HepG2 (cell line): Measurements from ENCODE around the gene GGT7. TPM values are rescaled to one million over a fixed set of nuclear protein-coding genes. Genes with fewer than 3 reads are reported as not detected.

Experiments used
- CBX2 ChIP-seq, 2 experiments: fragments of 200-600 bp in 1 of 2; sonication (generic); formaldehyde crosslinking in 1 of 2; IDR thresholded peaks; 2 replicates each; pipeline versions ENCODE4 v1.7.0 to v1.8.1; 2018 to 2022; ENCODE audit warnings: low read depth in 2 of 2, low read length in 1 of 2, mild to moderate bottlenecking in 1 of 2, missing genetic modification reagents in 1 of 2
- GMEB1 ChIP-seq: sonication (generic); formaldehyde crosslinking; IDR thresholded peaks from 2 replicates; pipeline ENCODE4 v1.5.1; 2020; ENCODE audit warnings: missing genetic modification reagents, mild to moderate bottlenecking, borderline replicate concordance
- HINFP ChIP-seq: sonication (generic); formaldehyde crosslinking; IDR thresholded peaks from 2 replicates; pipeline ENCODE4 v1.4.0; 2020; ENCODE audit warnings: low read depth, mild to moderate bottlenecking, missing genetic modification reagents
- HNRNPH1 ChIP-seq: fragments of 200-400 bp; formaldehyde crosslinking; optimal IDR thresholded peaks from 2 replicates; pipeline ENCODE3; 2017; ENCODE audit warnings: mild to moderate bottlenecking, low read depth, low read length
- HOXA3 ChIP-seq: sonication (generic); formaldehyde crosslinking; IDR thresholded peaks from 2 replicates; pipeline ENCODE4 v1.5.0; 2020; ENCODE audit warnings: missing genetic modification reagents
- KLF12 ChIP-seq: sonication (generic); formaldehyde crosslinking; IDR thresholded peaks from 2 replicates; pipeline ENCODE4 v1.4.0; 2020; ENCODE audit warnings: missing genetic modification reagents, borderline replicate concordance
- PHF5A ChIP-seq: IDR thresholded peaks from one replicate; pipeline ENCODE4 v1.6.1; 2018; ENCODE audit warnings: low read depth, missing genetic modification reagents; ENCODE audit not compliant: unreplicated experiment
- SMARCC2 ChIP-seq: fragments of 450-650 bp; IDR thresholded peaks from 2 replicates; pipeline ENCODE4 v1.6.1; 2017; ENCODE audit warnings: antibody characterized with exemption, mild to moderate bottlenecking
- SP4 ChIP-seq: sonication (generic); formaldehyde crosslinking; IDR thresholded peaks from 2 replicates; pipeline ENCODE4 v1.8.1; 2023; ENCODE audit warnings: mild to moderate bottlenecking, missing genetic modification reagents
- SP5 ChIP-seq: IDR thresholded peaks from 2 replicates; pipeline ENCODE4 v1.6.1; 2016; ENCODE audit warnings: low read depth, borderline replicate concordance
- TBX2 ChIP-seq: sonication (generic); formaldehyde crosslinking; IDR thresholded peaks from 2 replicates; pipeline ENCODE4 v1.5.0; 2020; ENCODE audit warnings: missing genetic modification reagents, mild to moderate bottlenecking, borderline replicate concordance
- TOPORS ChIP-seq: sonication (generic); formaldehyde crosslinking; IDR thresholded peaks from 2 replicates; pipeline ENCODE4 v1.8.0; 2023; ENCODE audit warnings: mild to moderate bottlenecking, missing genetic modification reagents
- ZC3H13 ChIP-seq: sonication (generic); formaldehyde crosslinking; IDR thresholded peaks from 2 replicates; pipeline ENCODE4 v1.8.1; 2023; ENCODE audit warnings: mild to moderate bottlenecking, missing genetic modification reagents, moderate library complexity
- ZFYVE20 ChIP-seq: sonication (generic); formaldehyde crosslinking; IDR thresholded peaks from 2 replicates; pipeline ENCODE4 v1.8.0; 2023; ENCODE audit warnings: low read depth, mild to moderate bottlenecking, moderate library complexity, missing genetic modification reagents, borderline replicate concordance
- ZNF362 ChIP-seq: sonication (generic); formaldehyde crosslinking; IDR thresholded peaks from 2 replicates; pipeline ENCODE4 v1.4.0; 2020; ENCODE audit warnings: missing genetic modification reagents, mild to moderate bottlenecking, borderline replicate concordance
- ZNF747 ChIP-seq: sonication (generic); formaldehyde crosslinking; IDR thresholded peaks from 2 replicates; pipeline ENCODE4 v1.8.1; 2023; ENCODE audit warnings: missing genetic modification reagents, mild to moderate bottlenecking, borderline replicate concordance
- ZNF761 ChIP-seq: sonication (generic); formaldehyde crosslinking; conservative IDR thresholded peaks from 2 replicates; pipeline ENCODE4 v1.4.0; 2020; ENCODE audit warnings: mild to moderate bottlenecking, missing genetic modification reagents
- ZSCAN22 ChIP-seq: sonication (generic); formaldehyde crosslinking; IDR thresholded peaks from 2 replicates; pipeline ENCODE4 v1.4.0; 2020; ENCODE audit warnings: mild to moderate bottlenecking, missing genetic modification reagents
- ZZZ3 ChIP-seq: sonication (generic); formaldehyde crosslinking; IDR thresholded peaks from 2 replicates; pipeline ENCODE4 v1.4.0; 2020; ENCODE audit warnings: missing genetic modification reagents, mild to moderate bottlenecking, borderline replicate concordance
- polyA plus RNA-seq, 8 experiments: library from polyadenylated mRNA; depleted of rRNA in 3 of 8; stranded (reverse) in 7 of 8; unstranded in 1 of 8; fragments of >200 nt; fragmentation: Illumina TruSeq in 4 of 8; extraction: Trizol in 4 of 8; gene quantifications; 2 replicates each; pipeline versions ENCODE4 v1.2.1 to v1.2.3, GENCODE V29; 2011 to 2016; ENCODE audit warnings: low read depth in 4 of 8, missing spikeins in 1 of 8, mixed read lengths in 1 of 8; ENCODE audit not compliant: insufficient read depth in 1 of 8
- total RNA-seq, 5 experiments: library from RNA; depleted of rRNA; stranded (reverse); fragments of >200 nt; fragmentation: Illumina TruSeq; extraction: Trizol; gene quantifications; 2 replicates each; pipeline ENCODE4 v1.2.3, GENCODE V29; 2016; ENCODE audit warnings: low read depth in 1 of 5
- TF ChIP-seq, protein P1 (sequence below): sonication (generic); formaldehyde crosslinking; IDR thresholded peaks from 2 replicates; pipeline ENCODE4 v1.8.1; 2023; ENCODE audit warnings: mild to moderate bottlenecking, inconsistent platforms, moderate library complexity, missing genetic modification reagents, borderline replicate concordance
- TF ChIP-seq, protein P2 (sequence below): sonication (generic); formaldehyde crosslinking; conservative IDR thresholded peaks from 2 replicates; pipeline ENCODE4 v1.8.0; 2022; ENCODE audit warnings: mild to moderate bottlenecking, moderate library complexity, missing genetic modification reagents

GGT7 gene
- total and polyA plus RNA-seq, 2 of the 13 experiments (the other 11 are each of a cell fraction or from before 2014, with no cell fraction given): 6.6 to 23.0 TPM

- TF ChIP-seq GMEB1 (0 out of 2 replicates have a peak, but pooled peaks have one; percentile 19), ZC3H13 (CRISPR knock-in tag) (no peak), PHF5A (no peak), CBX2 (IDR thresholded peaks at IDR 0.05; ENCODE audit: low read depth, low read length) (no peak), CBX2 (CRISPR knock-in tag; IDR thresholded peaks at IDR 0.05; ENCODE audit: low read depth) (no peak), TBX2 (no peak), ZNF747 (no peak), HNRNPH1 (no peak), SMARCC2 (no peak), TOPORS (CRISPR knock-in tag) (no peak), HOXA3 (CRISPR knock-in tag) (no peak), KLF12 (CRISPR knock-in tag) (no peak), ZFYVE20 (CRISPR knock-in tag) (no peak), ZZZ3 (no peak), ZSCAN22 (no peak), HINFP (CRISPR knock-in tag) (0 out of 2 replicates have a peak, but pooled peaks have one; percentile 11), ZNF362 (no peak), SP4 (CRISPR knock-in tag) (peak; percentile 57), SP5 (CRISPR knock-in tag) (no peak), ZNF761 (CRISPR knock-in tag) (no peak)
- TF ChIP-seq, protein P1, sequence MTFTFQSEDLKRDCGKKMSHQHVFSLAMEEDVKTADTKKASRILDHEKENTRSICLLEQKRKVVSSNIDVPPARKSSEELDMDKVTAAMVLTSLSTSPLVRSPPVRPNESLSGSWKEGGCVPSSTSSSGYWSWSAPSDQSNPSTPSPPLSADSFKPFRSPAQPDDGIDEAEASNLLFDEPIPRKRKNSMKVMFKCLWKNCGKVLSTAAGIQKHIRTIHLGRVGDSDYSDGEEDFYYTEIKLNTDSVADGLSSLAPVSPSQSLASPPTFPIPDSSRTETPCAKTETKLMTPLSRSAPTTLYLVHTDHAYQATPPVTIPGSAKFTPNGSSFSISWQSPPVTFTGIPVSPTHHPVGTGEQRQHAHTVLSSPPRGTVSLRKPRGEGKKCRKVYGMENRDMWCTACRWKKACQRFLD: no peak
- TF ChIP-seq, protein P2, sequence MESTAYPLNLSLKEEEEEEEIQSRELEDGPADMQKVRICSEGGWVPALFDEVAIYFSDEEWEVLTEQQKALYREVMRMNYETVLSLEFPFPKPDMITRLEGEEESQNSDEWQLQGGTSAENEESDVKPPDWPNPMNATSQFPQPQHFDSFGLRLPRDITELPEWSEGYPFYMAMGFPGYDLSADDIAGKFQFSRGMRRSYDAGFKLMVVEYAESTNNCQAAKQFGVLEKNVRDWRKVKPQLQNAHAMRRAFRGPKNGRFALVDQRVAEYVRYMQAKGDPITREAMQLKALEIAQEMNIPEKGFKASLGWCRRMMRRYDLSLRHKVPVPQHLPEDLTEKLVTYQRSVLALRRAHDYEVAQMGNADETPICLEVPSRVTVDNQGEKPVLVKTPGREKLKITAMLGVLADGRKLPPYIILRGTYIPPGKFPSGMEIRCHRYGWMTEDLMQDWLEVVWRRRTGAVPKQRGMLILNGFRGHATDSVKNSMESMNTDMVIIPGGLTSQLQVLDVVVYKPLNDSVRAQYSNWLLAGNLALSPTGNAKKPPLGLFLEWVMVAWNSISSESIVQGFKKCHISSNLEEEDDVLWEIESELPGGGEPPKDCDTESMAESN (CRISPR knock-in tag): no peak
Observed at GRCh38 chr20:34874094-34874654, 1.5 kb upstream of the GGT7 start (continued).
